Measurements from ENCODE around the gene S100A5. TPM values are rescaled to one million over a fixed set of nuclear protein-coding genes. Genes with fewer than 3 reads are reported as not detected.

The S100A5 gene
- total RNA-seq, 1 donor from 2014 or later, result not detected

- no peak for DNase-seq (ENCODE audit: low spot score)
These were observed 32.7 kb downstream of the S100A5 start for GRCh38 chr1:153507926-153508583.

GRCh38 chr1:153506831-153507413 is 33.8 kb downstream of the S100A5 start:
- DNase-seq (ENCODE audit: low spot score), result peak; percentile 87

- no peak for DNase-seq (ENCODE audit: low spot score)
These were observed 34.3 kb downstream of the S100A5 start for GRCh38 chr1:153506386-153506785.

GRCh38 chr1:153505576-153505975 is 35.2 kb downstream of the S100A5 start:
- no peak for DNase-seq (ENCODE audit: low spot score)

- no peak for DNase-seq (ENCODE audit: low spot score)
These were observed 37.0 kb downstream of the S100A5 start for GRCh38 chr1:153503766-153504165.

- DNase-seq (ENCODE audit: low spot score), result no peak
These were observed 42.0 kb downstream of the S100A5 start for GRCh38 chr1:153498746-153499145.

- no peak for DNase-seq (ENCODE audit: low spot score)
These were observed 45.2 kb downstream of the S100A5 start for GRCh38 chr1:153495536-153495935.

- peak; percentile 38 for DNase-seq (ENCODE audit: low spot score)
These were observed 45.7 kb downstream of the S100A5 start for GRCh38 chr1:153494976-153495535.

GRCh38 chr1:153493343-153493960 is 47.3 kb downstream of the S100A5 start:
- no peak for DNase-seq (ENCODE audit: low spot score)

GRCh38 chr1:153490272-153491051 is 50.3 kb downstream of the S100A5 start:
- DNase-seq (ENCODE audit: low spot score), result peak; percentile 32

- DNase-seq (ENCODE audit: low spot score), result no peak
These were observed 52.0 kb downstream of the S100A5 start for GRCh38 chr1:153488731-153489130.

GRCh38 chr1:153487707-153488106 is 53.0 kb downstream of the S100A5 start:
- DNase-seq (ENCODE audit: low spot score), result no peak

Other genes with a start within 250 kb of the S100A5 start
- not detected for gene PGLYRP3, start 228.0 kb downstream of the S100A5 start, total RNA-seq
- gene PGLYRP4, start 192.1 kb downstream of the S100A5 start, total RNA-seq, result not detected
- gene S100A9, start 183.1 kb downstream of the S100A5 start, total RNA-seq, result 19.1 TPM
- 0.75 TPM for gene S100A12, start 165.3 kb downstream of the S100A5 start, total RNA-seq
- gene S100A8, start 149.9 kb downstream of the S100A5 start, total RNA-seq, result 7.0 TPM
- gene S100A7A, start 124.4 kb downstream of the S100A5 start, total RNA-seq, result not detected
- gene S100A7, start 80.3 kb downstream of the S100A5 start, total RNA-seq, result not detected
- gene S100A6, start 4.9 kb downstream of the S100A5 start, total RNA-seq, result 824 TPM
- gene S100A4, start 4.9 kb upstream of the S100A5 start, total RNA-seq, result 66.8 TPM
- not detected for gene S100A3, start 8.3 kb upstream of the S100A5 start, total RNA-seq
- 1.4 TPM for gene S100A2, start 24.9 kb upstream of the S100A5 start, total RNA-seq
- gene S100A16, start 72.2 kb upstream of the S100A5 start, total RNA-seq, result 86.7 TPM
- 56.9 TPM for gene S100A14, start 75.4 kb upstream of the S100A5 start, total RNA-seq
- gene S100A13, start 86.6 kb upstream of the S100A5 start, total RNA-seq, result 64.7 TPM
- gene S100A1, start 87.5 kb upstream of the S100A5 start, total RNA-seq, result 3.3 TPM
- 69.4 TPM for gene CHTOP, start 93.1 kb upstream of the S100A5 start, total RNA-seq
- 38.8 TPM for gene SNAPIN, start 117.8 kb upstream of the S100A5 start, total RNA-seq
- gene ILF2, start 130.1 kb upstream of the S100A5 start, total RNA-seq, result 87.6 TPM
- gene NPR1, start 137.8 kb upstream of the S100A5 start, total RNA-seq, result 8.8 TPM
- 72.9 TPM for gene INTS3, start 187.1 kb upstream of the S100A5 start, total RNA-seq
- 22.1 TPM for gene SLC27A3, start 234.5 kb upstream of the S100A5 start, total RNA-seq

All from mucosa of gallbladder (tissue), 1 donor.